ENCODE data around the gene TAF7. TPM values are rescaled to one million over a fixed set of nuclear protein-coding genes. Genes with fewer than 3 reads are reported as not detected.

TAF7 gene
- total and polyA plus RNA-seq, 9 of the 15 experiments (the other 6 are each of a cell fraction or from before 2014, with no cell fraction given), result 51.6 to 116 (median 73.3) TPM

DNA sequence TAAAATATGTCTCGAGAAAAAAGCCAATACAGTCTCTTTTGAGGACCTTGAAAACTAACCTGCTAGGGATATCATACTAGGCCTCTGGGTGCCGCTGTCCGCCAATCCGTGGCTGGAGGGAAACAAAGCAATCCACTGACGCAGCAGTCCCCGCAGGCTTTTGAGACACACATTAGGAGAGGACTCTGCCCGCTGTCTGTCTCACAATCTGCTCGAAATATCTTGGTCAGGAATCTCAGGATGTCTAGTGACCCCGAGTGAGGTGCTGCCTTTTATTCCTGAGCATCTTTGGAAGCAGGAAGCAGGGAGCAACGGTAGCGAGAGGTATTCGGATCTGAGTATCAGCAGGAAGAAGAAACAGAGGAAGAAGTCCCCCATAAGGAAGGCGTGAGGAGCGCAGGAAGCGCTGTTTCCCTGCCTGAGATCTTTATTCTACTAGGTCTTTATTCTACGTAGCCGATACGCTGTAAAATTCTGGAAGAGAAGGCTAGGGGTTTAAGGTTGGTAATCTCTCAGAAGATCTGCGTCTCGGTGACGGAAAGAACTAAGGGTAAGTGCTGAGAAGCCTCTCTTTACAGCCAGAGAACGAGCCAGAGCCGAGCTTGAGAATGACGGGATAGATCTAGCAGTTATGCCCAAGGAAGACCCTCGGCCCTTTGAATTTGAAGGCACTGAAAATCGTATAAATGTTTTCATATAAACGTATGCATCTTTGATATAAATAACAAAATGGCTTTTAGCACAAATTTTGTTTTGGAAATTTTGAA lies 5.7 kb upstream of the TAF7 start (continued):
- TF ChIP-seq, protein P1, sequence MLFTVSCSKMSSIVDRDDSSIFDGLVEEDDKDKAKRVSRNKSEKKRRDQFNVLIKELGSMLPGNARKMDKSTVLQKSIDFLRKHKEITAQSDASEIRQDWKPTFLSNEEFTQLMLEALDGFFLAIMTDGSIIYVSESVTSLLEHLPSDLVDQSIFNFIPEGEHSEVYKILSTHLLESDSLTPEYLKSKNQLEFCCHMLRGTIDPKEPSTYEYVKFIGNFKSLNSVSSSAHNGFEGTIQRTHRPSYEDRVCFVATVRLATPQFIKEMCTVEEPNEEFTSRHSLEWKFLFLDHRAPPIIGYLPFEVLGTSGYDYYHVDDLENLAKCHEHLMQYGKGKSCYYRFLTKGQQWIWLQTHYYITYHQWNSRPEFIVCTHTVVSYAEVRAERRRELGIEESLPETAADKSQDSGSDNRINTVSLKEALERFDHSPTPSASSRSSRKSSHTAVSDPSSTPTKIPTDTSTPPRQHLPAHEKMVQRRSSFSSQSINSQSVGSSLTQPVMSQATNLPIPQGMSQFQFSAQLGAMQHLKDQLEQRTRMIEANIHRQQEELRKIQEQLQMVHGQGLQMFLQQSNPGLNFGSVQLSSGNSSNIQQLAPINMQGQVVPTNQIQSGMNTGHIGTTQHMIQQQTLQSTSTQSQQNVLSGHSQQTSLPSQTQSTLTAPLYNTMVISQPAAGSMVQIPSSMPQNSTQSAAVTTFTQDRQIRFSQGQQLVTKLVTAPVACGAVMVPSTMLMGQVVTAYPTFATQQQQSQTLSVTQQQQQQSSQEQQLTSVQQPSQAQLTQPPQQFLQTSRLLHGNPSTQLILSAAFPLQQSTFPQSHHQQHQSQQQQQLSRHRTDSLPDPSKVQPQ (CRISPR knock-in tag; IDR thresholded peaks at IDR 0.05; ENCODE audit: borderline replicate concordance), result no peak
- TF ChIP-seq ETV1 (tag; conservative IDR thresholded peaks at IDR 0.05; ENCODE audit: low read depth), result peak; percentile 40; the same call in 1 of the 2 replicates
- TF ChIP-seq ZNF586 (CRISPR knock-in tag; conservative IDR thresholded peaks at IDR 0.05), result no peak
- TF ChIP-seq FOXK2 (conservative IDR thresholded peaks at IDR 0.05 in 1 of 2, IDR thresholded peaks at IDR 0.05 in 1 of 2; ENCODE audit: low read depth in 2 of 2), result 0 out of 4 replicates have a peak, but pooled peaks have one; percentile 38 to 53
- no peak for TF ChIP-seq ZNF12 (CRISPR knock-in tag; IDR thresholded peaks at IDR 0.05)
- no peak for TF ChIP-seq POLR3A (IDR thresholded peaks at IDR 0.05; ENCODE audit: borderline replicate concordance, extremely low read depth, insufficient read depth, insufficient read length)
- TF ChIP-seq, protein P2, sequence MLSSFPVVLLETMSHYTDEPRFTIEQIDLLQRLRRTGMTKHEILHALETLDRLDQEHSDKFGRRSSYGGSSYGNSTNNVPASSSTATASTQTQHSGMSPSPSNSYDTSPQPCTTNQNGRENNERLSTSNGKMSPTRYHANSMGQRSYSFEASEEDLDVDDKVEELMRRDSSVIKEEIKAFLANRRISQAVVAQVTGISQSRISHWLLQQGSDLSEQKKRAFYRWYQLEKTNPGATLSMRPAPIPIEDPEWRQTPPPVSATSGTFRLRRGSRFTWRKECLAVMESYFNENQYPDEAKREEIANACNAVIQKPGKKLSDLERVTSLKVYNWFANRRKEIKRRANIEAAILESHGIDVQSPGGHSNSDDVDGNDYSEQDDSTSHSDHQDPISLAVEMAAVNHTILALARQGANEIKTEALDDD (IDR thresholded peaks at IDR 0.05), result peak; percentile 33; the same call in 1 of the 2 replicates
- 0 out of 2 replicates have a peak, but pooled peaks have one; percentile 18 for TF ChIP-seq CREB1 (IDR thresholded peaks at IDR 0.05)
- TF ChIP-seq CREB1 (CRISPR knock-in tag; IDR thresholded peaks at IDR 0.05), result no peak
- TF ChIP-seq, protein P3, sequence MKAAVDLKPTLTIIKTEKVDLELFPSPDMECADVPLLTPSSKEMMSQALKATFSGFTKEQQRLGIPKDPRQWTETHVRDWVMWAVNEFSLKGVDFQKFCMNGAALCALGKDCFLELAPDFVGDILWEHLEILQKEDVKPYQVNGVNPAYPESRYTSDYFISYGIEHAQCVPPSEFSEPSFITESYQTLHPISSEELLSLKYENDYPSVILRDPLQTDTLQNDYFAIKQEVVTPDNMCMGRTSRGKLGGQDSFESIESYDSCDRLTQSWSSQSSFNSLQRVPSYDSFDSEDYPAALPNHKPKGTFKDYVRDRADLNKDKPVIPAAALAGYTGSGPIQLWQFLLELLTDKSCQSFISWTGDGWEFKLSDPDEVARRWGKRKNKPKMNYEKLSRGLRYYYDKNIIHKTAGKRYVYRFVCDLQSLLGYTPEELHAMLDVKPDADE (conservative IDR thresholded peaks at IDR 0.05; ENCODE audit: control insufficient read depth, low read depth, low read length), result no peak
- 0 out of 2 replicates have a peak, but pooled peaks have one; percentile 29 for TF ChIP-seq ZNF766 (CRISPR knock-in tag; conservative IDR thresholded peaks at IDR 0.05)
- TF ChIP-seq MTA1 (IDR thresholded peaks at IDR 0.05; ENCODE audit: borderline replicate concordance), result peak; percentile 21; the same call in 1 of the 2 replicates
- TF ChIP-seq FOXJ2 (tag; IDR thresholded peaks at IDR 0.05), result no peak
- peak; percentile 24; the same call in 1 of the 2 replicates for TF ChIP-seq JUND (IDR thresholded peaks at IDR 0.05; ENCODE audit: borderline replicate concordance, low read depth, low read length)
- no peak for TF ChIP-seq JUND (tag; IDR thresholded peaks at IDR 0.05; ENCODE audit: borderline replicate concordance, low read depth, low read length)
- peak; percentile 36; the same call in 1 of the 2 replicates for TF ChIP-seq ZBTB7A (IDR thresholded peaks at IDR 0.05; ENCODE audit: borderline replicate concordance, control insufficient read depth, low read depth, low read length)
- no peak for TF ChIP-seq HIVEP1 (CRISPR knock-in tag; IDR thresholded peaks at IDR 0.05)
- TF ChIP-seq EP300 (IDR thresholded peaks at IDR 0.05; ENCODE audit: low read length), result peak; percentile 22; the same call in 1 of the 2 replicates
- TF ChIP-seq, protein P4, sequence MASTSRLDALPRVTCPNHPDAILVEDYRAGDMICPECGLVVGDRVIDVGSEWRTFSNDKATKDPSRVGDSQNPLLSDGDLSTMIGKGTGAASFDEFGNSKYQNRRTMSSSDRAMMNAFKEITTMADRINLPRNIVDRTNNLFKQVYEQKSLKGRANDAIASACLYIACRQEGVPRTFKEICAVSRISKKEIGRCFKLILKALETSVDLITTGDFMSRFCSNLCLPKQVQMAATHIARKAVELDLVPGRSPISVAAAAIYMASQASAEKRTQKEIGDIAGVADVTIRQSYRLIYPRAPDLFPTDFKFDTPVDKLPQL (IDR thresholded peaks at IDR 0.05; ENCODE audit: extremely low read depth, insufficient read length), result no peak
- peak; percentile 48; the same call in 1 of the 2 replicates for TF ChIP-seq CXXC5 (CRISPR knock-in tag; IDR thresholded peaks at IDR 0.05)
- peak; percentile 67 for TF ChIP-seq C11orf30 (IDR thresholded peaks at IDR 0.05; ENCODE audit: low read depth)
- TF ChIP-seq SMARCA4 (IDR thresholded peaks at IDR 0.05), result peak; percentile 56; the same call in 1 of the 2 replicates
